ELR (cell line): ENCODE results near the gene MRPS25.
A peak's percentile ranks its signal among the peaks of the same experiment; 100 is the strongest.

Experiments used
- DNase-seq: peaks from one replicate; pipeline ENCODE4 v3.0.0-alpha.2; 2015; ENCODE audit warnings: low read depth

The MRPS25 gene

DNA sequence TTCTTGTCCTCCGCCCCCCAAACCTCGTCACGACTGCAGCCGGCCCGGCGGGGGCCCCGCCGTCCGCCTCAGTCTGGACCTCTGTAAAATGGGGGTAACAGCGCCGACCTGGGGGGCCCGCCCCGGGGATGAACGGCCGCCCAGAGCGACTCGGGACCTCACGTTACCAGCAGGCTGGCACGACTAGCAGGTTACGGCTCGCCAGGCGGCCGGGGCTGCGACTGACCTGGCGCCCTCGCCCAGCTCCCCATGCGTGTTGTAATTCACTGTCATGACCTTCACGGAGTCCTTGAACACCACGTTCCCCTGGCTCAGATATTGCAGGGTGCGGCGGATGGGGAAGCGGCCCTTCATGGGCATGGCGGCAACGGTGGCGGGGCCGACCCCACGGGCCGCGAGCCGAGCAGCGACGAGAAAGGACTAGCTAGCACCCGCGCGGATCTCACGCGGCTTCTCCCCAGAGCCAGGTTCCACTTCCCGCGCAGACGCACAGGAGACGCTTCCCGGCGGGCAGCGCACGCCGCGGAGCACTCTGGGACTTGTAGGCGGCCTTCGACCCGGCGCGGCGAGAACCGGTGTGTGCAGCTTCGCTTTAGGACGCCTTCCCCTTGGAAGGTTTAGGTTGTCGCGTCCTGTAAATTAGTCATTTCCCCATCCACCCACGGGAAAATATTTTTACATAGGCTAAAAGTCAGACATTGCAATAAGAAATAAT is at the start of gene MRPS25:
TSS of gene MRPS25 (minus strand) at position 481 of the 715 bp plus-strand sequence. CDS start at position 360, 121 bp downstream.
- DNase-seq = peak; percentile 93

DNA sequence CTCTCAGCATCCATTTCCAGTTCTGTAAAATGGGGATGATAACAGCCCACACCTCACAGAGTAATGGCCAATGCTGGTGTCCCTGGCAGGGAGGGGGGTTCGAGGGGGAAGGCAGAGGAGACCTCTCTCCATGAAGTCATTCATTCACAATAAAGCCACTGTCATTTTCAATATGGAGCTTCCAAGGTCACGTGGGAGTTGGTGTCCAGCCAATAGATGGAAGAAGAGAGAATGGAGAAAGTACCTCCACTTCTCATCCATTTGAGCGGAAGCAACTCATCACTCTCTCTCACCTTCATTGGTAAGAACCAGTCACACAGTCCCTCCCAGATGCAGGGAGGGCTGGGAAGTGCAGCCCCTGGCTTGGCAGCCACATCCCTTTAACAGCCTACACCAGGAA is 48.8 kb upstream of the MRPS25 start:
- DNase-seq = no peak

DNA sequence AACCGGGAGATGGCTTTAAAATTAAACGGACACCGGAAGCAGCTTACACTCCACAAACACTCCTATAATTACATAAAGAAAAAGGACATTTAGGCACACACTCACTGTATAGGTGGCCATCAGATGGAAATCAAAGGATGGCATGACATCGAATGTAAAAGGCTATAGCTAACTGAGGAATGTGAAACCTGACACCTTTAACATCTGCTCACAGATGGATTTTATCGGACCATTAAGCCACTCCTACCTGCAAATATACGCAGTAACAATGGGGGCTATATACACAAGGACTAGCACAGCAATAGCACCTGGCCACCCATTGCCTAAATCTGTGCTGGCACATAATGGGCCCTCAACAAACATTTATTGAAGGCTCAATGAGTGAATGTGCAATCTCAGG is 48.4 kb upstream of the MRPS25 start:
- DNase-seq = no peak

DNA sequence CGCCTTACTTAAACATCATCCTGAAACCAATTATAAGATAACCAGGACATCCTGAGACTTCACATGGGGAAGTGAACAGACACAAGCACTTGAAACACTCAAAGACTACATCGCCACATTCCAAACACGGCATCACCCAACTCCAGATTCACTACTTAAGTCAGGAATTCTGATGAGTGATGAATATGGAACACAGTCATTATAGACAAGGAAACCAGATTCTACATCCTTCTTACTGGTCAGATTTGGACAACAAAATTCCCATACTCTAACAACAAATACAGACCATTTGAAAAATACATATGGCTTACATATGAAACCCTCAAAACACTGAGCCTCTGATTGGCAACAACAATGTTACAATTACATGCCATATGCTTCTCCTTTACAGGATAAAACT is 46.9 kb upstream of the MRPS25 start:
- no peak for DNase-seq

DNA sequence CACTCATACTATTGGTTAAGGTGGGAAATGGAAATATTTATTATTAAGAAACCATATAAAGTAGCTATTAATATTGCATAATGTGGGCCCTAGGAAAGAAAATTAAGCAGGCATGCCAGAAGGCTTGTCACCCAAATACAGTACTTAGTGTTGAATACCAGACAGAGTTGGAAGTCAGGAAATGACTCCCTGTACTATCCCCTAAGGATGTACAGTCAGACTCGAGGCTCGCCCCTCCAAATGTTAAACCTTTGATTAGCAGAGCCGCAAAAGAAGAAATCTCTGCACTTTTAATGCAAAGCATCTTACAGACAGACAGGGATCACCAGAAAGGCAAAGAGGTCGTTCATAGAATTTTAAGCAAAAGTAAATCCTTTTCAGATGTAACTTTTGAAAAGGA is 45.1 kb upstream of the MRPS25 start:
- DNase-seq = peak; percentile 54

DNA sequence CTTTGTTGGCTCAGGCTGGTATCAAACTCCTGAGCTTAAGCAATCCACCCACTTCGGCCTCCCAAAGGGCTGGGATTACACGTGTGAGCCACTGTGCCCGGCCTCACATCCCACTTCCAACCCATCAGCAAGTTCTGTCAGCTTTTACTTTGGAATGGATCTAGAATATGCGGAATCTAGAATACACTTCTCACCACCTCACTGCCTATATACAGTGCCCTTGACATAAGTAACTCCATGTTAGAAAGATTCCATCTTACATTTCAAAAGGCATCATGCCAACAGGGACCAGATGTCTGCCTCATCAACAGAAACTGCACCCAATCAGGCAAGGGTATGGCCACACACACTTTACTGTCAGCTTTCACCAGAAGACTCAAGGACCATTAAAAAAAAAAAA is 43.8 kb upstream of the MRPS25 start:
- DNase-seq = no peak

DNA sequence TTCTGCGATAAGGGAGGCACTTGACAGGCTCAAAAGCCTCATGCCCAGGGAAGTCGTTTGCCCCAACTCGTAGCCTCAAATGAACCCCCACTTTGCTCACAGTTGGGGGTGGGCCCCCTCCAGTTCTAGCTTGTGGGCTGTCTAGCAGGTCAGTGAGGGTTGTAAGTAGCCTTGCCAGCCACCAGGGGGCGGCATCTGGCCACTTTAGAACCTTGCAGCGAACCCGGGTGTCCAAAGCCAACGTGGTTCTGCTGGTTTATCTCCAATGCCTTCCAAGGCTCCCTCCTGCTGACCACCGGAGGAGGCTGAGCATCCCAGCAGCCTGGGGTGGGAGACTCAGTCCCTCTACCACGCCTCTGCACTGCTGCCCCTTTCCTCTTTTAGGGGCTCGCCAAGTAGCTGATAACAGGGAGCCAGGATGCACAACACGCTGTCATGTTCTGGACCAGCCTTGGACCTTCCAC is 43.0 kb upstream of the MRPS25 start:
- peak; percentile 77 for DNase-seq

DNA sequence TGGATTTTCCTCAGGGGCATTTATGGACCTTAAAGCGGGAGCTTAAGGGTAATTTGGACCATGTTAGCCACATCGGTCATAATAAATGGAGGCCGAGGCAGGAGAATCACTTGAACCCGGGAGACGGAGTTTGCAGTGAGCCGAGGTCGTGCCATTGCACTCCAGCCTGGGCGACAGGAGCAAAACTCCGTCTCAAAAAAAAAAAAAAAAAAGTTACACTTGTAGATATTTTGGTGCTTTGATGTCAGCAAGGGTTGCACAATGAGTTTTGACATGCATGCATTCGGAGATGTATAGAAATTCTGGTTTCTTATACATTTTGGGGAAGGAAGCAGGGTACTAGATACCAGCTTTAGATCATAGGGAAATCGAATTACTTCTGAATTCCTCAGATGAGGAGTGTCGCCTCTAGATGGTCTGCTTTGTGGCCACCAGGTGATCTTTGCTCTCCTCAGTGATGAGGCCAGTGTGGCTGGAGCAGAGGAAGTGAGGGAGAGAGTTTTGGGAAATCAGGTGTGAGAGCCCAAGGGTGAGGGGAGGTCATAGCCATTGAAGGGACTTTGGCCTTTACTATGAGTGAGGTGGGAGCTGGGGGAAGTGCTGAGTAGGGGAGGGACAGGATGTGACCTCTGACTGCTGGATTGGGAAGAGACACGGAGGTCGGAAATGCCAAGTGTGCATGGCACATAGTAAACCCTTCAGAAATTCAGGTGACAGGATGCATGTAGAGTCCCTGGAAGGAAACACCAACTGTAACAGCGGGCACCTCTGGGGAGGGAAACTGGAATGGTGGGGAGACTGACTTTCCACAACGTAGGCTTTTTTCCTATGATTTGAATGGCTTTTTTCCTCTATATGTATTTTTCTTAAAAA is 42.2 kb upstream of the MRPS25 start:
- DNase-seq = no peak

DNA sequence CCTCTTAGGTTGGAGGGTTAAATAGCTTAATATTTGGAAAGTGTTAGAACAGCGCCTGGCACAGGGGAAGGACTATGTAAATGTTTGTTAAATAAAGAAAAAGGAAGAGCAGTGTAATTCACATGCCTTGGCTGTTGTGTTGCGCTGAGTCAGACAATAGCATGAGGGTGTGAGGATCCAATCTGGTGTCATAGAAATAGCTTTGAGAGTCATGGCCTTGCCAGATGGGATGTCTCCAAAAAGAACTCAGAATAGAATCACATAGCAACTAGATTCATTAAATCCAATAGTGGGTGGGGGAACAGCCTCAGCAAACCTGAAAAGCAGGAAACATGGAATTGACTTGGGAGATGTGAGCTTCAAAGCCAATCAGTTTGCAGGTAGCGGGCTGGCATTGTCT is 37.7 kb upstream of the MRPS25 start:
- no peak for DNase-seq

DNA sequence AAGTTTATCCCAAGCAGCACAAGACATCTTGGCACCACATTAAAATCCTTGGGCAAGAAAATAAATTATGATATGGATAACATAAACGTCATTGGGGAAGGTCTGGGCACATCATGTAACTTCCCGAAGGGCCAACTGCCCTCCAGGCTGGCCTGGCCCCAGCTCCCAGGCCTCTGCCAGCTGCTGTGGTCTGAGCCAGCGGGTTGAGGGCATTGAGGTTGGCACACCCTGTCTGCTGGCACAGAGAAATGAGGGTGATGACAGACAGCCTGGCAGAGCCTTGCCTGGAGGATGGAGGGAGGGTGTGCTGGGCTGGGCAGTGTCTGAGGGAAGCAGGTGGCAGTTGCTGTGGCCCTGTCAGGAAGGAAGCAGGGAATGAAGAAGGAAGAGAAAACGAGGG is 37.1 kb upstream of the MRPS25 start:
- DNase-seq = no peak

DNA sequence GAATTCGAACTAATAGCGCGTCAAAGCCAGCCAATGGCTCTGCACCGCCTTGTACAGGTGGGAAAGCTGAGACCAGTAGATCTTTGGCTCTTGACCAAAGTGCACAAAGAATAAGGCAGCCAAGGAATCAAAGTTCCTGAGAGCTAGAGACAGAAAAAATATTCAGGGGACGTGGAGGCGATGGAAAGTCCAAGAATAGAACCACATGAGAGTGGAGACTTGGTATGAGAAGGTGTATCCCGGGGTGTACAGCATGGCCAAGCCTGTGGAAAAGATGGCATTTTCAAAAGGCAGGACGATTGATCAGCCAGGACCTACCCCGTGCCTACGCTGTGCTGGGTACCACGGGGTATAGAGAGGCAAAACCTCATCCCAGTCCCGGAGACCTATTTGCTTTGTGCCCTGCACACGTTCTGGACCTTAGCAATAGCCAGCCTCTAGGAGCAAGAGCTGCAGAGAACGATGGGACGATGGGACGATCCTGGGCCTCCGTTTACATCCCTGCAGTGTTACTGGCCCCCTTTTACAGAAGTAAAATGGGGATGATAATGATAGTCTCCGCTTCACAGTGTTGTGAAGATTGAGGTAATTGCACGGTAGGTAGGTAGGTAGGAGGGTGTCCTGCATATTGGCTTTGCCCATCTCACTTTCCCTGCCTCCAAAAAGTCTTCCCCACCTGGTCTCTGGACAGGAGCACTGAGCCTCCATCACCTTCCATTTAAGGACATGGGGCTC is 34.4 kb upstream of the MRPS25 start:
- no peak for DNase-seq

DNA sequence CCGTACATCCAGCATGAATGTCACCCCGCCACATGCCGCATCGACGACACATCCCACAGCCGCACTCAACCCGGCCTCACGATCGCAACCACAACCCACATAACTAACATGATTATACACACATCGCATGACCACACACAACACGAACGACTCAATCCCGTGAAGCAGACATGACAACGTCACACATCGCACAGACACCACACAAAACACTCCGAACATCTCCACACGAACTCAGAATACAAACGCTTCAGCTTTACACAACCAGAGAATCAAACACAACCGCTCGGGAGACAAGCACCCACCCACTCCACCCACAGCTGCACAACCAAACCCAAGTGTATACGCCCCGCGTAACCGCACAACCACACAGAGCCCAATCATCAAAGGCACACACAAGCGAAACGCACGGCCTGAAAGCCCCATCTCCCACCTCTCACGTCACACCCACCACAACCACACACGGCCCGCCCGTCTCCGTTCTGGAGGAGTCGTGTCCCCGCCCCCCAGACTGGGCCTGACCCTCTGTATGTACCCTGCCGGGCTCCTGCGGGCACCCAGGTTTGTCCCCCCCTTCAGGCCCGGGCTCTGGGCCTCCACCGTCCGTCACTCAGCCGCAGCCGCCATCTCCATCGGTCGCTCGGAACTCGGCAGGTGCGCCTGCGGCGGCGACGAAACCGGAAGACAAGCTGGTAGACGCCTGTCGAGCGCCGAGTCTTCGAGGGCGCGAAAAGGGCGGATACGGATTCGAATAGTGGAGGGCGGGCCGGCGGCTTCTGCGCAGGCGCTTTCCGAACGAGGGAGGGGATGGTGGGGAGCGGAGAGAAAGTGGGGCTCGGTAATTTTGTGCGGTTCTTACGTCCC is 33.6 kb upstream of the MRPS25 start, which contains the start of gene RBSN:
TSS of gene RBSN (minus strand) at position 646 of the 861 bp plus-strand sequence. CDS start 3,028 bp downstream, outside the sequence.
- peak; percentile 95 for DNase-seq

DNA sequence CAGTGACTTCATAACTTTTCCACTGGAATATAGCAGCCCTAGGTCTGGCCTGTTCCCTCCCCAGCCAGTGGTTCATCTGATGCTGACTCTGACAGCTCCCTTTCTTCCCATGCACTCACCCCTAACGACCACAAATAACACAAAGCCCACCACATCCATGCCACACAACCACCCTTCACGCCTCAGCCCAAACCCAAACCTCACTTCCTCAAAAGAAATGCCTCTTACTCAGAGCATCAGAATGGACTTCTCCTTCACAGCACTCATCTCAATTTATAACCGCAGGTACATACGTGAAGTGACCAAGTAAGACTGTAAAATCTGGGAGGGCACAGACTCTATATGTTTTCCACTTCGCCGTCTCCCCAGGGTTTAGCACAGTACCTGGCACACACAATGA is 32.8 kb upstream of the MRPS25 start:
- DNase-seq = peak; percentile 67

DNA sequence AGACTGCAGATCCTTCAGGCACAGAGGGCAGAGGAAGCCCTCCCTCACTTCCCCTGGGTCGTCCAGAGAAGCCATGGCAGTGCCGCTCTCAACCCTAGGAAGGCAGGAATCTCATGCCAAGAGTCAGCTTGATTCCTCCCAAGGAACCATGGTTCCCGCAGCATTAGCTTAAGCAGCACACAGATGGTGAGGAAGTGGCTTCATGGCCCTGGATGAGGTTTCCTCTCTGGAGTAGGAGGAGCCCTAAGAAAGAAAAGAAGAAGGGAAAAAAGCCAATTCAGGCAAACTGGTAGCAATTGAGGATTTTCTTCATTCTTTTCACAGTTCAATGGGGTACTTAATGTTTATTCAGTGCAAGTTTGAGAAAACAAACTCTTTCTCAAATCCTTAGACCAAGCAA is 30.9 kb upstream of the MRPS25 start:
- DNase-seq = no peak

DNA sequence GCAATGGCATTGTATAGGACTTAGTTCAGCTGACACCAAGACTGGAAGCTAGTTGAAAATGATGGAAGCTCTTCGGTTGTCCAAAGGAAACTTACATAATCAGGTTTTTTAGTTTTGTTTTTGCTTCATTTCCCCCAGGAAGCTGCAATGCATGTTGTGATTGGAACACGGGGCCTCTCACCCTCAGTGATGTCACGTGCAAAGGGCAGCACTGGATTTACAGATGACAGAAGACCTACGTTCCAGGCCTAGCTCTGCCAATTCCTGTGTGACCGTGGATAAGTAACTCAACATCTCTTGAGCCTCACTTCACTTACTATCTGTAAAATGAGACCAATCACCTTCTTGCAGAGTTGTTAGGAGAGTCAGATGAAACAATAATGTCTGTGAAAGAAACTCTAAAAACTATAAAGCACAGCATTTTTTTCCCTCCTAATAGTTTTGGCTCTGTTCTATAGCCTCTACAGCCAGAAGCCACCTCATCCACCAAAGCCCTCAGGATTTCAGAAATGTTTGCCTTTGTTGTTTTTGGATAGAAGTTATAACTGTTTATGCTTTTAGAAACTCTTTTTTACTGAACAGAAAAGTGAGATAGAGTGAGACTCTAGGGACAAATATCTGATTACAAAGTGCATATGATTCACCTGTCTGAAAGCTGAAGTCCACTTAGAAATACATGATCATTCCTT is 29.2 kb upstream of the MRPS25 start:
- no peak for DNase-seq

DNA sequence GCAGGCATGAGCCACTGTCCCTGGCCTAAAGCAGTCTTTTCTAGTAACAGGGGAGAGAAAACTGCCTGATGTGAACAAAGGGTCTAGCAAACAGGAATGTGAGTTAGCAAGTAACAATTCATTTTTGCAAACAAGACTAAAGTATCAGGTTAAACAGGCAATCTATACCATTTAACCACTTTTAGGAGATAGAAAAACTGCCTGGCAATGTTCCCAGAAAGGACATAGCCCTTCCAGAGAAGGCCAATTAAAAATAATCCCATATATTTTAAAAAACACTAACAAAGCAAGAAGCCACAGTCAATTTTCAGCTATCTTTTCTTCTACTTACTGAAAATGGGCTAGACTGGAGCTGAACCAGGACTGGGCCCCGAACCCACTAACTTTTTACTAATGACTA is 27.6 kb upstream of the MRPS25 start:
- no peak for DNase-seq

DNA sequence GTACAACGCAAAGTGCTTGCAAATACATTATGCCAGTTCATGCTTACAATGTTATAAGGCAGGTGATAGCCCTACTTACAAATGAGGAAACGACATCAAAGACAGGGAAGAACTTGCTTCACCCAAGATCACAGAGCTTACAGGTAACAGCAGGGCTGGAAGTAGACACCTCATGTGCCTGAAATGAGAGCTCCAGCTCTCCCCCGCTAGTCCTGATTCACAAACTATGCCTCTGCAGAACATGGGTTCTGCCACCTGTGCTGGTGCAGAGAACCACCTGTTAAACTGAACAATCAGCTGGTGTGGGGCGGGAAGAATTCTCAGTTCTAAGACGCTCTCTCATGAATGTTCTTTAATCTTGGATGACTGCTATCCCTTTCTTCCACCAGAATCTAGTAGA is 26.5 kb upstream of the MRPS25 start:
- no peak for DNase-seq

DNA sequence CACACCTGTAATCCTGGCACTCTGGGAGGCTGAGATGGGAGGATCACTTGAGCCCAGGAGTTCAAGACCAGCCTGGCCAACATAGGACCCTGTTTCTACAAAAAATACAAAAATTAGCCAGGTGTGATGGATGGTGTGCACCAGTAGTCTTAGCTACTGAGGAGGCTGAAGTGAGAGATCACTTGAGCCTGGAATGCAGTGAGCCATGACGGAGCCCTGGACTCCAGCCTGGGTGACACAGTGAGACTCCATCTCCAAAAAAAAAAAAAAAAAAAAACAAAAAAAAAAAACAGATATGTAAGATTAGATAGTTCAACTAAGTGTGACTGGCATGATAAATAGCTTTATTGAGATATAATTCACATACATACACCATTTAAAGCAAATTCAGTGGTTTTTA is 24.1 kb upstream of the MRPS25 start:
- DNase-seq = no peak

DNA sequence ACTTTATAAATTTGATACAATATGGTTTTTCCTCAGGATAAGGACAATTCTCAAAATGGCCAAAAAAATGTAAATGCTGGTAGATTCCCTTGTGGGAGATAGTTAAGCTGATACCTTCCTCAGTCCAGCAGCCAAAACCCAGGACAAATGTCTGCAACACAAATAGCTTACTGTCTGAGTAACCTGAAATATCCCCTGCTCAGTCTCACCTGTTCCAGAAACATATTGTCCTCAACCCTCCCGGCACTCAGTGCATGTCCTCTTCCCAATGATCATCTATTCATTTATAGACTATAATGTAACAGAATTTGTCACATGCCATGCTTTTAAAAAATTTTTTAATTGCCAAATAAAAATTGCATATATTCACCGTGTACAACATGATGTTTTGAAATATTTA is 21.6 kb upstream of the MRPS25 start:
- no peak for DNase-seq

DNA sequence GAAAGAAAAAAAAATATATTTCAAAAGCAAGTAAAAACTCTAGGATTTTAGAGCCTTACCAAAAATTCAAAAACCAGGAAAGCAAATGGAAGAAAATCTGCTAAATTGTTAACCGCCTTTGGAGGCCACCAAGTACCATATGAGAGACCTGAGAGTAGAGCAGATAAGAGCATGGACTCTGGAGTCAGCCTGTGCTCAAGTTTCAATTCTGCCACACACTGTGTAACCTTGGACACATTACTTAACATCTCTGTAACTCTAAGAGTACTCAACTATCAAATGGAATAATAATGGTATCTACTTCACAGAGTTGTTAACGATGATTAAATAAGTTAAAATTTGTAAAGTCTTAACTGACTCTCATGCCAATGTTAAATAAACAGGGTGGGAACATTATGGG is 21.1 kb upstream of the MRPS25 start:
- DNase-seq = no peak

DNA sequence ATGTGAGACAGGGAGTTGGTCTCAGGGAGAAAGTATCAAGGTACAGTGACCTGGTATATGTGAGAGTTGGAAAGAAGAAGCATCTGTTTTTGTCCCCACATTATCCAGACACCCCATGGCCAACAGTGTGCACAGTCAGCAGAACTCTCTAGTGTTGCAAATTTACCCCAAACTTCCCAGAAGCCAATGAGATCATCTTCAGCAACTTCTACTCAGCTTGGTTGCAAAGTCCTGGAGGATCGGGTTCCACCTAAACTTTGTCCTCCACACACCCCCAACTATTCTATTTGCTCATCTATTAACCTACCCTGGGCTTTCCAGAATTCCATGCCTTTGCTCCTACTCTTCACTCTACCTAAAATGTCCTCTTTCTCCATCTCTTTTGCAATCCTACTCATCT is 18.1 kb upstream of the MRPS25 start:
- DNase-seq = no peak
